OCI-LY3 (cell line): Measurements from ENCODE around the gene CHRNA7.
"Not testable (repeated sequence)": the region's sequence is repeated elsewhere in the genome, so short reads cannot be mapped to it uniquely, and the experiment has no call there.

Experiments
- EZH2phosphoT487 ChIP-seq: fragments of 200-600 bp; shearing (Covaris generic); IDR thresholded peaks from 2 replicates; pipeline ENCODE4 v1.6.1; 2018; ENCODE audit warnings: antibody characterized with exemption, mixed run types, low read depth
- TF ChIP-seq, protein P1 (sequence below): fragments of 200-600, 300-600 bp; sonication (generic); IDR thresholded peaks from 2 replicates; pipeline ENCODE4 v1.5.1; 2014; ENCODE audit warnings: antibody characterized with exemption, low read length, low read depth

DNA sequence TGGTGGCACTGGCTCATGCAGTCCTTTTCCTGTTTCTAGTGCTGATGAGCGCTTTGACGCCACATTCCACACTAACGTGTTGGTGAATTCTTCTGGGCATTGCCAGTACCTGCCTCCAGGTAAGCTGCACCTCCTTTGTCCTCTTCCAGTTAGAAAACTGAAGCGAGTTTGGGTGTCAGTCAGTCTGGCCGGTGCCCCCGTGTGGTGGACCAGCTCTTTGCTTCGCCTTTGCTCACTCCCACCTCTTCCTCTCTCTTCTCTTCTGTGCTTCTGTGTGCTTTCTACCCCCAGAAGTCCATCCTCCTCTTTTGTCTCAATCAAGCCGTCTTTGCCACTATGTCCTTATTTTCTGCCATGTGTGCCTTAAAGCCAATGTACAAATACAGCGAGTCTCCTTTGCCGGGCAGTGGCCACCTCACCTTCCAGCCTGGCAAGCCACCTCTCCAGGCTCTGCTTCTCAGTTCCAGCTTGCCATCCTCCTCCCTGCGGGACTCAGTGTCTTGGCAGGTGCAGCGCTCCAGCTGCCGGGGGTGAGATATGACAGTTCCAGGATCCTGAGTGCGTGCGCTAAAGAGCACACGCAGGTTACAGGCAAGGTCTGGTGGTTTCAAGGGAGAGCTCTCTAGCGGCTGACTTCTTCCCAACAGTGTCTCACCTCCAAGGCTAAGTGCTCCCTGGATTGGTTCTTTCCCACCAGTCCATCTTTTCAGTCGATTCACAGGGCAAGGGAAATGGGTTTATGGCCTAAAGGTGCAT is 123.7 kb downstream of the CHRNA7 start:
- TF ChIP-seq, protein P1, sequence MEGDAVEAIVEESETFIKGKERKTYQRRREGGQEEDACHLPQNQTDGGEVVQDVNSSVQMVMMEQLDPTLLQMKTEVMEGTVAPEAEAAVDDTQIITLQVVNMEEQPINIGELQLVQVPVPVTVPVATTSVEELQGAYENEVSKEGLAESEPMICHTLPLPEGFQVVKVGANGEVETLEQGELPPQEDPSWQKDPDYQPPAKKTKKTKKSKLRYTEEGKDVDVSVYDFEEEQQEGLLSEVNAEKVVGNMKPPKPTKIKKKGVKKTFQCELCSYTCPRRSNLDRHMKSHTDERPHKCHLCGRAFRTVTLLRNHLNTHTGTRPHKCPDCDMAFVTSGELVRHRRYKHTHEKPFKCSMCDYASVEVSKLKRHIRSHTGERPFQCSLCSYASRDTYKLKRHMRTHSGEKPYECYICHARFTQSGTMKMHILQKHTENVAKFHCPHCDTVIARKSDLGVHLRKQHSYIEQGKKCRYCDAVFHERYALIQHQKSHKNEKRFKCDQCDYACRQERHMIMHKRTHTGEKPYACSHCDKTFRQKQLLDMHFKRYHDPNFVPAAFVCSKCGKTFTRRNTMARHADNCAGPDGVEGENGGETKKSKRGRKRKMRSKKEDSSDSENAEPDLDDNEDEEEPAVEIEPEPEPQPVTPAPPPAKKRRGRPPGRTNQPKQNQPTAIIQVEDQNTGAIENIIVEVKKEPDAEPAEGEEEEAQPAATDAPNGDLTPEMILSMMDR, result not testable (repeated sequence)
- TF ChIP-seq EZH2phosphoT487, result not testable (repeated sequence)
